Fibroblast of peridontal ligament (primary cell): ENCODE measurements around the gene STK33.

Experiments
- DNase-seq: peaks from one replicate; pipeline ENCODE4 v3.0.0-alpha.2; 2010; ENCODE audit errors: extremely low read depth

The STK33 gene

GRCh38 chr11:8426076-8426475 is 168.0 kb downstream of the STK33 start:
- no peak for DNase-seq

GRCh38 chr11:8415195-8415594 is 178.8 kb downstream of the STK33 start:
- DNase-seq = no peak

- no peak for DNase-seq
Measured at GRCh38 chr11:8408151-8408941, 185.7 kb downstream of the STK33 start.

GRCh38 chr11:8403310-8403709 is 190.7 kb downstream of the STK33 start:
- DNase-seq = peak; percentile 7

GRCh38 chr11:8392886-8393285 is 201.1 kb downstream of the STK33 start:
- no peak for DNase-seq

GRCh38 chr11:8392166-8392565 is 201.9 kb downstream of the STK33 start:
- no peak for DNase-seq

GRCh38 chr11:8390851-8391612 is 203.0 kb downstream of the STK33 start:
- no peak for DNase-seq

GRCh38 chr11:8389029-8389996 is 204.7 kb downstream of the STK33 start:
- peak; percentile 14 for DNase-seq

- DNase-seq = no peak
Measured at GRCh38 chr11:8387693-8388092, 206.3 kb downstream of the STK33 start.

GRCh38 chr11:8387141-8387540 is 206.9 kb downstream of the STK33 start:
- no peak for DNase-seq

GRCh38 chr11:8386134-8386864 is 207.7 kb downstream of the STK33 start:
- DNase-seq = no peak

- DNase-seq = no peak
Measured at GRCh38 chr11:8384199-8384821, 209.7 kb downstream of the STK33 start.

GRCh38 chr11:8383627-8384026 is 210.4 kb downstream of the STK33 start:
- DNase-seq = no peak

- DNase-seq = no peak
Measured at GRCh38 chr11:8383227-8383626, 210.8 kb downstream of the STK33 start.

- DNase-seq = peak; percentile 15
Measured at GRCh38 chr11:8382436-8383053, 211.5 kb downstream of the STK33 start.

- DNase-seq = no peak
Measured at GRCh38 chr11:8381871-8382396, 212.1 kb downstream of the STK33 start.

GRCh38 chr11:8381343-8381742 is 212.7 kb downstream of the STK33 start:
- DNase-seq = no peak

- no peak for DNase-seq
Measured at GRCh38 chr11:8375932-8376331, 218.1 kb downstream of the STK33 start.

- no peak for DNase-seq
Measured at GRCh38 chr11:8375460-8375859, 218.6 kb downstream of the STK33 start.

- DNase-seq = no peak
Measured at GRCh38 chr11:8374716-8375115, 219.3 kb downstream of the STK33 start.
